ENCODE measurements around the gene TNIK. TPM values are rescaled to one million over a fixed set of nuclear protein-coding genes. Genes with fewer than 3 reads are reported as not detected.

Gene TNIK
- total and polyA plus RNA-seq, 2 of the 4 experiments (the other 2 are of a cell fraction), result 3.4 to 6.3 TPM

GRCh38 chr3:171464462-171464861 lies 4.3 kb upstream of the TNIK start:
- Histone ChIP-seq H3K9me1 (ENCODE audit: insufficient read depth, low read length) (no peaks in the 10 kb centered on the region; the same call in 1 of the 2 replicates), H3K4me3 (ENCODE audit: insufficient read depth, low read depth, low read length) (no peak overlapping the region), H3K79me1 (ENCODE audit: low read depth in 1 of 2, low read length in 2 of 2) (peaks cover under 1 to 1% of the 10 kb centered on the region in 2 experiments; a peak in 2 of 4 replicates), H3K4me1 (ENCODE audit: control insufficient read depth, insufficient read depth, low read length) (no peaks in the 10 kb centered on the region), H3K4ac (ENCODE audit: low read depth, low read length) (no peak overlapping the region), H4K8ac (ENCODE audit: low read depth in 2 of 2, low read length in 2 of 2) (no peak overlapping the region), H3K27me3 (ENCODE audit: control insufficient read depth, insufficient read depth, low read length) (no peaks in the 10 kb centered on the region), H2AK5ac (ENCODE audit: low read depth, low read length) (no peak overlapping the region), H2AK9ac (replicated peaks; ENCODE audit: low read depth, low read length, poor library complexity) (no peak overlapping the region), H3K9me3 (ENCODE audit: control insufficient read depth, insufficient read depth, low read length) (no peaks in the 10 kb centered on the region), H2BK5ac (ENCODE audit: low read depth, low read length, poor library complexity, severe bottlenecking) (no peak overlapping the region), H3K18ac (ENCODE audit: low read depth, low read length) (no peak overlapping the region), H2BK120ac (ENCODE audit: low read depth, low read length) (no peak overlapping the region), H3K9ac (ENCODE audit: low read depth, low read length) (no peak overlapping the region), H4K20me1 (ENCODE audit: insufficient read depth, low read length) (no peaks in the 10 kb centered on the region), H3K4me2 (ENCODE audit: low read depth, low read length) (no peak overlapping the region), H3K14ac (replicated peaks; ENCODE audit: low read depth, low read length) (no peak overlapping the region), H4K5ac (ENCODE audit: low read depth, low read length) (no peak overlapping the region), H3K23ac (ENCODE audit: low read depth, low read length) (no peak overlapping the region), H3K27ac (ENCODE audit: insufficient read depth, low read length) (no peak overlapping the region), H4K91ac (ENCODE audit: insufficient read depth, low read depth, low read length) (no peak overlapping the region), H3K36me3 (ENCODE audit: control insufficient read depth, insufficient read depth, low read length) (no peaks in the 10 kb centered on the region), H2BK20ac (ENCODE audit: low read depth, low read length) (no peak overlapping the region), H2BK15ac (ENCODE audit: low read depth, low read length) (no peak overlapping the region), H2AFZ (replicated peaks; ENCODE audit: low read length, poor library complexity) (no peak overlapping the region), H3K56ac (ENCODE audit: extremely low read depth, insufficient read depth, low read length) (no peak overlapping the region)
- DNase-seq, result no peak
- no peak for TF ChIP-seq BHLHE40 (IDR thresholded peaks at IDR 0.05; ENCODE audit: low read depth, low read length)
- no peak for TF ChIP-seq NFE2L2 (IDR thresholded peaks at IDR 0.05; ENCODE audit: low read depth, low read length)
- no peak for TF ChIP-seq MAFK (IDR thresholded peaks at IDR 0.05; ENCODE audit: low read depth, low read length)
- TF ChIP-seq FOS (IDR thresholded peaks at IDR 0.05; ENCODE audit: low read depth, low read length), result no peak
- no peak for TF ChIP-seq RAD21 (IDR thresholded peaks at IDR 0.05; ENCODE audit: low read length)
- no peak for TF ChIP-seq MXI1 (IDR thresholded peaks at IDR 0.05; ENCODE audit: borderline replicate concordance, low read depth, low read length)
- POLR2A ChIA-PET (ENCODE audit: unreplicated experiment), result no interaction called here
- no TSS peak for BruUV-seq (replicated peaks)
- intact Hi-C loops (cut with micrococcal nuclease) (loop anchor here (5.0 kb wide), 1 partner anchor 417 kb away; no protein-coding TSS in a partner anchor), in situ Hi-C loops (cut with MboI; ENCODE audit: low sequenced_read_pairs) (no loop called here), dilution Hi-C loops (cut with HindIII; ENCODE audit: low sequenced_read_pairs, unreplicated experiment) (no loop called here)
- WGBS, 2 experiments (ENCODE audit: extremely low coverage in 2 of 2, insufficient read length in 1 of 2), result no CpG with 5 or more reads among the region's 3 CpGs
- no peak for ATAC-seq (ENCODE audit: low read depth)
- CTCF ChIA-PET, result no interaction called here

Measured in IMR-90 (cell line).